Endothelial cell of umbilical vein (primary cell): Measurements from ENCODE around the gene CARD10. TPM values are rescaled to one million over a fixed set of nuclear protein-coding genes. Genes with fewer than 3 reads are reported as not detected.

Source experiments
- BruUV-seq: library from RNA; stranded (reverse); fragments of 400-500 nt; replicated peaks from 2 replicates; lab custom pipeline; 2021; lab: Mats Ljungman, UMichigan
- CTCF ChIA-PET: fragments of 300-600, 350-600 bp; sonication (Branson Sonifier 250); formaldehyde crosslinking; loops from one replicate; lab custom pipeline; 2021; ENCODE audit warnings: antibody characterized with exemption, inconsistent platforms; lab: Charles Lee
- POLR2A ChIA-PET: fragments of 300-600, 350-600 bp; sonication (Branson Sonifier 250); formaldehyde crosslinking; loops from one replicate; lab custom pipeline; 2021; ENCODE audit warnings: antibody characterized with exemption, inconsistent platforms; lab: Charles Lee
- DNase-seq: peaks from one replicate; pipeline ENCODE4 v3.0.0-alpha.2; 2011; ENCODE audit warnings: low read depth, low spot score
- FAIRE-seq: peaks from 2 replicates; lab custom pipeline; 2011; peaks lifted over from hg19 to GRCh38; lab: Jason Lieb, UNC
- H2AFZ ChIP-seq: 2 replicates; pipeline ENCODE4 v1.6.0; 2012; ENCODE audit warnings: low read depth, low read length, control low read depth, inconsistent platforms
- H3K27ac ChIP-seq: 2 replicates; pipeline ENCODE4 v1.5.1; 2011; ENCODE audit warnings: low read depth, mild to moderate bottlenecking, control low read depth, low read length, moderate library complexity; ENCODE audit not compliant: insufficient read depth
- H3K27me3 ChIP-seq, 2 experiments: 2 replicates each; pipeline versions ENCODE4 v1.6.0 to v1.6.1; 2011; ENCODE audit warnings: low read length in 2 of 2, mixed read lengths in 1 of 2; ENCODE audit not compliant: control insufficient read depth in 2 of 2, insufficient read depth in 2 of 2
- H3K36me3 ChIP-seq, 2 experiments: 2 replicates in 1 of 2; 3 replicates in 1 of 2; pipeline ENCODE4 v1.5.1; 2011; ENCODE audit warnings: low read length in 2 of 2, mild to moderate bottlenecking in 1 of 2, moderate library complexity in 1 of 2; ENCODE audit not compliant: control insufficient read depth in 2 of 2, insufficient read depth in 2 of 2; ENCODE audit errors: extremely low read depth in 1 of 2
- H3K4me1 ChIP-seq: 3 replicates; pipeline ENCODE4 v1.5.1; 2011; ENCODE audit warnings: mild to moderate bottlenecking, low read length; ENCODE audit not compliant: control insufficient read depth, insufficient read depth; ENCODE audit errors: extremely low read depth
- H3K4me2 ChIP-seq: 2 replicates; pipeline ENCODE4 v1.6.1; 2011; ENCODE audit warnings: low read length, control low read depth, mixed read lengths; ENCODE audit not compliant: insufficient read depth
- H3K4me3 ChIP-seq, 3 experiments: fragments of 200-600 bp in 1 of 3; sonication (generic), shearing (Covaris generic) in 1 of 3; replicated peaks in 1 of 3; 2 replicates each; pipeline ENCODE4 v1.5.1; 2011 to 2016; ENCODE audit warnings: control low read depth in 3 of 3, low read length in 3 of 3, mild to moderate bottlenecking in 2 of 3, inconsistent platforms in 1 of 3, low read depth in 1 of 3, moderate library complexity in 1 of 3; ENCODE audit not compliant: insufficient read depth in 1 of 3
- H3K79me2 ChIP-seq: 2 replicates; pipeline ENCODE4 v1.6.0; 2012; ENCODE audit warnings: low read length, inconsistent platforms; ENCODE audit not compliant: control insufficient read depth, insufficient read depth
- H3K9ac ChIP-seq: replicated peaks from 2 replicates; pipeline ENCODE3; 2011; ENCODE audit warnings: low read length, control low read depth; ENCODE audit not compliant: insufficient read depth; ENCODE audit errors: extremely low read depth
- H3K9me1 ChIP-seq: replicated peaks from 3 replicates; pipeline ENCODE4 v1.6.0; 2011; ENCODE audit warnings: mild to moderate bottlenecking, low read length; ENCODE audit not compliant: control insufficient read depth, insufficient read depth; ENCODE audit errors: extremely low read depth
- H3K9me3 ChIP-seq: replicated peaks from 2 replicates; pipeline ENCODE4 v1.5.1; 2012; ENCODE audit warnings: low read length, inconsistent platforms; ENCODE audit not compliant: control insufficient read depth, insufficient read depth
- H4K20me1 ChIP-seq: replicated peaks from 2 replicates; pipeline ENCODE3; 2011; ENCODE audit warnings: mild to moderate bottlenecking, low read length; ENCODE audit not compliant: control insufficient read depth, insufficient read depth; ENCODE audit errors: extremely low read depth
- CTCF ChIP-seq, 2 donors: IDR thresholded peaks; 1 replicate in 1 of 2; 2 replicates in 1 of 2; pipeline ENCODE4 v1.5.1; 2011; ENCODE audit warnings: low read length in 2 of 2, mild to moderate bottlenecking in 2 of 2, moderate library complexity in 2 of 2, control low read depth in 1 of 2, inconsistent platforms in 1 of 2, low read depth in 1 of 2; ENCODE audit not compliant: insufficient read depth in 1 of 2; ENCODE audit errors: extremely low read depth in 1 of 2
- EZH2 ChIP-seq: IDR thresholded peaks from 2 replicates; pipeline ENCODE4 v1.6.1; 2012; ENCODE audit warnings: borderline replicate concordance, low read depth, mild to moderate bottlenecking, moderate library complexity, low read length, inconsistent platforms; ENCODE audit not compliant: severe bottlenecking
- FOS ChIP-seq: IDR thresholded peaks from 2 replicates; pipeline ENCODE4 v1.6.1; 2011; ENCODE audit warnings: mild to moderate bottlenecking, low read length, moderate library complexity, borderline replicate concordance; ENCODE audit not compliant: insufficient read depth
- GATA2 ChIP-seq: IDR thresholded peaks from 2 replicates; pipeline ENCODE4 v1.7.0; 2011; ENCODE audit warnings: low read depth, mild to moderate bottlenecking, moderate library complexity, mixed read lengths, low read length; ENCODE audit not compliant: insufficient read length, insufficient read depth
- JUN ChIP-seq: IDR thresholded peaks from 2 replicates; pipeline ENCODE4 v1.6.1; 2011; ENCODE audit warnings: borderline replicate concordance, low read depth; ENCODE audit not compliant: insufficient read length, insufficient read depth
- MAX ChIP-seq: IDR thresholded peaks from 2 replicates; pipeline ENCODE4 v1.6.1; 2011; ENCODE audit not compliant: insufficient read depth, insufficient read length
- MYC ChIP-seq: IDR thresholded peaks from one replicate; pipeline ENCODE4 v1.6.1; 2011; ENCODE audit warnings: mild to moderate bottlenecking, low read depth, low read length
- POLR2A ChIP-seq: IDR thresholded peaks from 2 replicates; pipeline ENCODE4 v1.6.1; 2012; ENCODE audit warnings: low read depth, mild to moderate bottlenecking, control low read depth, low read length
- POLR2AphosphoS5 ChIP-seq: IDR thresholded peaks from 2 replicates; pipeline ENCODE4 v1.6.1; 2012; ENCODE audit warnings: low read depth, mild to moderate bottlenecking, control low read depth, low read length, moderate library complexity; ENCODE audit not compliant: insufficient read depth
- dilution Hi-C: fragments of 300-500 bp; cut with MboI; formaldehyde crosslinking; loops from one replicate; pipeline ENCODE4 v1.15.0; 2019; ENCODE audit warnings: low sequenced_read_pairs; ENCODE audit not compliant: extremely low pct_ligation_motif_present
- intact Hi-C: fragments of 100-400 bp; cut with micrococcal nuclease; formaldehyde crosslinking; loops from one replicate; pipeline ENCODE4 v1.10.0; 2022
- polyA plus RNA-seq, 4 experiments: library from polyadenylated mRNA; depleted of rRNA in 3 of 4; stranded (reverse) in 3 of 4; unstranded in 1 of 4; fragments of >200 nt; gene quantifications; 2 replicates each; pipeline versions ENCODE4 v1.2.1 to v1.2.3, GENCODE V29; 2011 to 2012; ENCODE audit warnings: missing spikeins in 1 of 4
- total RNA-seq: library from RNA; stranded (reverse); gene quantifications from 2 replicates; pipeline ENCODE4 v1.2.3, GENCODE V29; 2021

CARD10 gene
- total and polyA plus RNA-seq, 2 donors (not counting 3 experiments of a cell fraction or from before 2014, with no cell fraction given) = 36.1 to 39.5 TPM

- BruUV-seq = no TSS peak
- Histone ChIP-seq H3K27ac (no peak overlapping the region), H3K27me3 (no peaks in the 10 kb centered on the region), H3K79me2 (no peaks in the 10 kb centered on the region), H3K4me1 (peaks cover 37% of the 10 kb centered on the region), H3K9ac (no peak overlapping the region), H3K9me3 (no peaks in the 10 kb centered on the region), H3K36me3 (no peaks in the 10 kb centered on the region), H3K4me2 (no peak overlapping the region), H3K4me3 (no peak overlapping the region), H3K9me1 (no peaks in the 10 kb centered on the region), H2AFZ (no peak overlapping the region), H4K20me1 (no peaks in the 10 kb centered on the region)
- intact Hi-C loops = no loop called here
- POLR2A ChIA-PET = interaction anchor here (0.5 to 0.7 kb wide), 3 partner anchors 12 to 58 kb away, joined by 3 to 4 read pairs (median 3); partner anchors contain the start of gene LGALS2
- FAIRE-seq (no peak), DNase-seq (peak; percentile 86)
- dilution Hi-C loops = no loop called here
- no peak for TF ChIP-seq GATA2
- TF ChIP-seq CTCF (IDR thresholded peaks at IDR 0.05; ENCODE audit: extremely low read depth in 1 of 2, insufficient read depth in 1 of 2, low read depth in 1 of 2, low read length in 2 of 2) = peak in 1 of 2 donors; percentile 60
- CTCF ChIA-PET = interaction anchor here (0.8 to 16.0 kb wide), 11 partner anchors 11 to 57 kb away, joined by 3 to 977 read pairs (median 4); partner anchors contain the start of genes CARD10 and CDC42EP1
Measured at GRCh38 chr22:37549704-37550059, 30.5 kb upstream of the CARD10 start.

GRCh38 chr22:37547251-37547741, 28.1 kb upstream of the CARD10 start:
- dilution Hi-C loops = no loop called here
- no peak overlapping the region for H3K4me2 ChIP-seq
- no peaks in the 10 kb centered on the region for H3K27me3 ChIP-seq
- H3K27ac ChIP-seq = peak overlapping the region; percentile 91
- FAIRE-seq = peak; percentile 40
- H3K4me3 ChIP-seq = no peak overlapping the region
- no TSS peak for BruUV-seq
- no peaks in the 10 kb centered on the region for H4K20me1 ChIP-seq
- no peaks in the 10 kb centered on the region for H3K79me2 ChIP-seq
- no peaks in the 10 kb centered on the region for H3K36me3 ChIP-seq
- peak overlapping the region; percentile 26 for H2AFZ ChIP-seq
- H3K9ac ChIP-seq = peak overlapping the region; percentile 64
- no peak for DNase-seq
- intact Hi-C loops = loop anchor here (2.0 kb wide), 1 partner anchor 62 kb away; the partner anchor contains the start of gene GGA1
- no peak for TF ChIP-seq FOS
- no peak for TF ChIP-seq POLR2AphosphoS5
- TF ChIP-seq CTCF (IDR thresholded peaks at IDR 0.05; ENCODE audit: extremely low read depth in 1 of 2, insufficient read depth in 1 of 2, low read depth in 1 of 2, low read length in 2 of 2) = no peak
- no peak for TF ChIP-seq MYC
- TF ChIP-seq EZH2 = no peak
- no peak for TF ChIP-seq GATA2
- no peak for TF ChIP-seq MAX
- no peak for TF ChIP-seq JUN
- no peak for TF ChIP-seq POLR2A
- ChIA-PET CTCF (interaction anchor here (1.3 to 16.0 kb wide), 4 partner anchors 18 to 139 kb away, joined by 3 to 977 read pairs (median 230); partner anchors contain the start of genes CDC42EP1, GGA1 and NOL12), POLR2A (interaction anchor here (0.8 to 2.6 kb wide), 3 partner anchors 11 to 20 kb away, joined by 3 to 17 read pairs (median 14); partner anchors contain the start of gene CDC42EP1)
- H3K9me3 ChIP-seq = no peaks in the 10 kb centered on the region
- H3K4me1 ChIP-seq = peaks cover 33% of the 10 kb centered on the region
- no peaks in the 10 kb centered on the region for H3K9me1 ChIP-seq
